LNCaP clone FGC (cell line): ENCODE measurements around the gene ADGRL3.
"Not testable (repeated sequence)": the region's sequence is repeated elsewhere in the genome, so short reads cannot be mapped to it uniquely, and the experiment has no call there.

Source experiments
- DNase-seq: peaks from one replicate; pipeline ENCODE4 v3.0.0-alpha.2; 2011; ENCODE audit warnings: low read depth
- H3K4me3 ChIP-seq: 2 replicates; pipeline ENCODE4 v1.5.1; 2011; ENCODE audit warnings: mild to moderate bottlenecking, low read depth, low read length, control low read depth
- CTCF ChIP-seq: IDR thresholded peaks from 2 replicates; pipeline ENCODE4 v1.5.1; 2012; ENCODE audit warnings: mild to moderate bottlenecking; ENCODE audit not compliant: control insufficient read depth, insufficient read depth; ENCODE audit errors: extremely low read depth

The ADGRL3 gene

GRCh38 chr4:61953386-61953785 is 753.3 kb downstream of the ADGRL3 start:
- no peak for TF ChIP-seq CTCF
- H3K4me3 ChIP-seq, result no peak overlapping the region
- no peak for DNase-seq

- TF ChIP-seq CTCF, result no peak
- no peak for DNase-seq
- H3K4me3 ChIP-seq, result no peak overlapping the region
Measured at GRCh38 chr4:61958591-61958990, 758.5 kb downstream of the ADGRL3 start.

- no peak overlapping the region for H3K4me3 ChIP-seq
- TF ChIP-seq CTCF, result no peak
- no peak for DNase-seq
Measured at GRCh38 chr4:61959087-61959486, 759.0 kb downstream of the ADGRL3 start.

- no peak for DNase-seq
- no peak for TF ChIP-seq CTCF
- no peak overlapping the region for H3K4me3 ChIP-seq
Measured at GRCh38 chr4:61984260-61984909, 784.3 kb downstream of the ADGRL3 start.

- no peak for DNase-seq
- TF ChIP-seq CTCF, result no peak
- H3K4me3 ChIP-seq, result no peak overlapping the region
Measured at GRCh38 chr4:61985426-61985825, 785.3 kb downstream of the ADGRL3 start.

GRCh38 chr4:61986929-61987328 is 786.8 kb downstream of the ADGRL3 start:
- not testable (repeated sequence) for DNase-seq, H3K4me3 ChIP-seq

GRCh38 chr4:61992351-61992750 is 792.2 kb downstream of the ADGRL3 start:
- DNase-seq, result no peak
- TF ChIP-seq CTCF, result no peak
- H3K4me3 ChIP-seq, result no peak overlapping the region
